HFF-Myc (cell line): ENCODE data around the gene STAU1.
"Not testable (repeated sequence)": the region's sequence is repeated elsewhere in the genome, so short reads cannot be mapped to it uniquely, and the experiment has no call there.

Experiments
- DNase-seq: peaks from one replicate; pipeline ENCODE4 v3.0.0-alpha.2; 2011; ENCODE audit warnings: low read depth; ENCODE audit errors: extremely low read depth
- H3K4me3 ChIP-seq: replicated peaks from 2 replicates; pipeline ENCODE4 v1.5.1; 2011; ENCODE audit warnings: low read depth, mild to moderate bottlenecking, control low read depth, low read length
- TF ChIP-seq, protein P1 (sequence below): IDR thresholded peaks from 2 replicates; pipeline ENCODE4 v1.5.1; 2012; ENCODE audit warnings: mild to moderate bottlenecking, low read depth, low read length, control low read depth; ENCODE audit errors: missing control alignments

The STAU1 gene

GRCh38 chr20:49185071-49185761, 2.9 kb downstream of the STAU1 start:
- no peak for DNase-seq
- TF ChIP-seq, protein P1, sequence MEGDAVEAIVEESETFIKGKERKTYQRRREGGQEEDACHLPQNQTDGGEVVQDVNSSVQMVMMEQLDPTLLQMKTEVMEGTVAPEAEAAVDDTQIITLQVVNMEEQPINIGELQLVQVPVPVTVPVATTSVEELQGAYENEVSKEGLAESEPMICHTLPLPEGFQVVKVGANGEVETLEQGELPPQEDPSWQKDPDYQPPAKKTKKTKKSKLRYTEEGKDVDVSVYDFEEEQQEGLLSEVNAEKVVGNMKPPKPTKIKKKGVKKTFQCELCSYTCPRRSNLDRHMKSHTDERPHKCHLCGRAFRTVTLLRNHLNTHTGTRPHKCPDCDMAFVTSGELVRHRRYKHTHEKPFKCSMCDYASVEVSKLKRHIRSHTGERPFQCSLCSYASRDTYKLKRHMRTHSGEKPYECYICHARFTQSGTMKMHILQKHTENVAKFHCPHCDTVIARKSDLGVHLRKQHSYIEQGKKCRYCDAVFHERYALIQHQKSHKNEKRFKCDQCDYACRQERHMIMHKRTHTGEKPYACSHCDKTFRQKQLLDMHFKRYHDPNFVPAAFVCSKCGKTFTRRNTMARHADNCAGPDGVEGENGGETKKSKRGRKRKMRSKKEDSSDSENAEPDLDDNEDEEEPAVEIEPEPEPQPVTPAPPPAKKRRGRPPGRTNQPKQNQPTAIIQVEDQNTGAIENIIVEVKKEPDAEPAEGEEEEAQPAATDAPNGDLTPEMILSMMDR, result no peak
- H3K4me3 ChIP-seq, result no peak overlapping the region

- TF ChIP-seq, protein P1, result no peak
- no peak for DNase-seq
- no peak overlapping the region for H3K4me3 ChIP-seq
These were observed 3.5 kb downstream of the STAU1 start for GRCh38 chr20:49184691-49185070.

DNA sequence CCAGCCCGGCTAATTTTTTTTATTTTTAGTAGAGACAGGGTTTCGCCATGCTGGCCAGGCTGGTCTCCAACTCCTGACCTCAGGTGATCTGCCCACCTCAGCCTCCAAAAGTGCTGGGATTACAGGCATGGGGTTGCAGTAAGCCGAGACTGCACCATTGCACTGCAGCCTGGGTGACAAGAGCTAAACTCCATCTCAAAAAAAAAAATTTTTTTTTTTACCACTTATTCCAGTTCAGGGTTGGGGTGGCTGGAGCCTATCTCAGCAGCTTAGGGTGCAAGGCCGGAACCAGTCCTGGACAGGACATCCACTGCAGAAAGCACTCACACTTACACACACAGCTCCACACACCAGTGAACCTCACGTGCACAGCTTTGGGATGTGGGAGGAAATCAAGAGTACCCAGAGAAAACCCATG, 4.0 kb downstream of the STAU1 start:
- not testable (repeated sequence) for DNase-seq, H3K4me3 ChIP-seq

DNA sequence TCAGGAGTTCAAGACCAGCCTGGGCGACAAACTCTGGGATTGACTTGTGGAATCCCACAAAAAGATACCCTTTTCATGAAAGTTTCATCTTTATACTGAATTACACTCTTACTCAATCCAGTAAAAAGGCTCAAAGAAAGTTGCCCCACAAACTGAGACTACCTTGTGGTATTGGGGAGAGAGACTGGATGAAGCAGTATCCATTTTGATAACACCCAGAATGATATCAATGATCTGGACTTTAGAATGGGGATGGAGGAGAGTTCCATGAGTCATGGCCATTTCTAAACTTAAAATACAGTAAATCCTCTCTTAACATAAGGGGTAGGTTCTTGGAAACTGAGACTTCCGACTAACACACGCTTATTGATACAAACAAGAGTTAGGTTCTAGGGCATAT, 4.7 kb downstream of the STAU1 start:
- H3K4me3 ChIP-seq, result no peak overlapping the region
- no peak for DNase-seq
- TF ChIP-seq, protein P1, result no peak

DNA sequence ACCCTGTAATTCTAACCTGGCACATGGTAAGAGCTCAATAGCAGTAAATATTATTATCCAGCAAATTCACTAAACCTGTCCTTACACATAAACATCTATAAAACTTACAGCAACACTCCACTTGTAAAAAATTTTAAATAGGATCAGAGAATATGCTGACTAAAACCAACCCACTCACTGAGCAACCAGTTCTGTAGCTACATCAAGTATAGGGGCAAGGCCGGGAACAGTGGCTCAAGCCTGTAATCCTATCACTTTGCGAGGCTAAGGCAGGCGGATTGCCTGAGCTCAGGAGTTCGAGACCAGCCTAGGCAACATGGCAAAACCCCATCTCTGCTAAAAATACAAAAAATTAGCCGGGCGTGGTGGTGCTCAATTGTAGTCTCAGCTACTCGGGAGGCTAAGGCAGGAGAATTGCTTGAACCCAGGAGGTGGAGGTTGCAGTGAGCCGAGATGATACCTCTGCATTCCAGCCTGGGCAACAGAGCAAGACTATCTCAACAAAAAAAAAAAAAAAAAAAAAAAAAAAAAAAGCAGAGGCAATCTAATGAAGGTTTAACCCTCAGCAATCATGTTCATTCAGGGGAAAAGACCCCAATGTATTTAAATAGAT, 6.8 kb downstream of the STAU1 start:
- TF ChIP-seq, protein P1, result no peak
- DNase-seq, result no peak
- H3K4me3 ChIP-seq, result no peak overlapping the region

DNA sequence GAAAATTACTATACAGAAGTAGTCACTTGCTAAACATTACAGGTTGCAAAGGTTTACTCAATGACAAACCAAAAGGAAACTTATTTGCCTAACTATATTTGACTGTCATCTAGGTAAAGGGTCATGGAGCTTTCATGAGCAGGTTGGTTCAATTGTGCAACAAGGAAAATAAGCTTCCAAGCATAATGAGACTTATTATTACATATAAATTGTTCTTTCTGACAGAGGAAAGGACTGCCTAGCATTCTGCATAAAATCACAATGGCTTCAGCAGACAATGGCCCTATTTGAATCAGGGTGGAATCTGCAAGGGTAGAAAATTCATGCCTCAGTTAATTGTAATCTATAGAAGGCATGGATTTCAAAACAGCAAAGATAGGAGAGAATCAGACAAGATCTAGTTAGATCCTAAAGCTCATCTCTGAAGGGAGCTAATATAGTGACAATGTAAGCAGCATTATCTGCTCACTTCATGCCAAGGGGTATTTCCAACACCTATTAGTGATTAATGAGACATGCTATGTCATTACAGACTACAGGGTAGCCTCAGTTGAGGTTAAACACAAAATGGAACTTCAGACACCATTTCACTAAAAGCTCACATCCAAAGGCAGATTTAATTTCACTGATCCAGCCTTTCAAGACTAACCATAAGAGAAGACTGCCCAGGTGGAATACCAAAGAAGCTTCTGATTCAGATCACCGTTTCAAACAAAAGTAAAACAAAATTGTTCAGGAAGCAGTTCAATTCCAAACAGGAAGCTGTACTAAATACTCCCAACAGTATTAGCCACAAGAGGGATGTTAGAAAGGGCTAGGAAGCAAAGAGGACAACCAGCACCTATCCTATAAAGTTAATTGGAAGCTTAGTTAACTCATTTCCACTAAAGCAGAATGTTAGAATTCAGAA, 8.5 kb downstream of the STAU1 start:
- DNase-seq, result no peak
- H3K4me3 ChIP-seq, result no peak overlapping the region
- TF ChIP-seq, protein P1, result no peak

- TF ChIP-seq, protein P1, result no peak
- no peak for DNase-seq
- no peak overlapping the region for H3K4me3 ChIP-seq
These were observed 14.0 kb downstream of the STAU1 start for GRCh38 chr20:49174183-49174582.
